Measurements from ENCODE around the gene GRIN2A.

GRCh38 chr16:10001258-10001775, 180.9 kb downstream of the GRIN2A start:
- TF ChIP-seq EP300 (IDR thresholded peaks at IDR 0.05) = no peak
- TF ChIP-seq MAFK (IDR thresholded peaks at IDR 0.05; ENCODE audit: partially characterized antibody) = no peak
- TF ChIP-seq CTCF (IDR thresholded peaks at IDR 0.05) = no peak
- no peak for TF ChIP-seq REST (IDR thresholded peaks at IDR 0.05)
- TF ChIP-seq GATA3 (IDR thresholded peaks at IDR 0.05; ENCODE audit: borderline replicate concordance) = no peak
- TF ChIP-seq POLR2A (IDR thresholded peaks at IDR 0.05; ENCODE audit: low read length) = no peak
- no peak for TF ChIP-seq SMC3 (IDR thresholded peaks at IDR 0.05)
- no peak for TF ChIP-seq USF2 (IDR thresholded peaks at IDR 0.05)
